K562 (cell line): ENCODE results near the gene CTNNBL1. TPM values are rescaled to one million over a fixed set of nuclear protein-coding genes. Genes with fewer than 3 reads are reported as not detected.

Experiments used
- C11orf30 ChIP-seq: fragments of 450-650 bp; IDR thresholded peaks from 2 replicates; pipeline ENCODE4 v1.6.1; 2016; ENCODE audit warnings: low read depth, mild to moderate bottlenecking
- YBX1 ChIP-seq: fragments of 450-650 bp; IDR thresholded peaks from 2 replicates; pipeline ENCODE4 v1.7.1; 2016; ENCODE audit warnings: mild to moderate bottlenecking
- ZNF316 ChIP-seq: fragments of 450-650 bp; IDR thresholded peaks from 2 replicates; pipeline ENCODE4 v1.6.1; 2016
- polyA plus RNA-seq, 8 experiments: library from polyadenylated mRNA; depleted of rRNA in 4 of 8; stranded (reverse) in 5 of 8; unstranded in 3 of 8; fragments of >200 nt; fragmentation: Nextera tagmentation in 2 of 8; fragmentation: Illumina TruSeq in 1 of 8; extraction: Ambion mirVana in 2 of 8; extraction: Trizol in 1 of 8; gene quantifications; 2 replicates each; pipeline versions ENCODE4 v1.2.1 to v1.2.3, GENCODE V29; 2011 to 2014; ENCODE audit warnings: inconsistent platforms in 1 of 8, missing spikeins in 1 of 8
- total RNA-seq, 7 experiments: library from RNA; depleted of rRNA in 6 of 7; stranded (reverse); fragments of >200 nt in 6 of 7; fragmentation: Illumina TruSeq in 2 of 7; extraction: Trizol in 2 of 7; gene quantifications; 2 replicates each; pipeline versions ENCODE4 v1.2.1 to v1.2.3, GENCODE V29; 2011 to 2021; ENCODE audit warnings: low replicate concordance in 1 of 7
- TF ChIP-seq, protein P1 (sequence below), 2 experiments: fragments of 450-650 bp; formaldehyde crosslinking in 1 of 2; IDR thresholded peaks; 2 replicates each; pipeline versions ENCODE4 v1.4.0 to v1.6.1; 2014 to 2020; ENCODE audit warnings: mild to moderate bottlenecking in 2 of 2, borderline replicate concordance in 1 of 2, low read depth in 1 of 2

Gene CTNNBL1
- total and polyA plus RNA-seq, 9 of the 15 experiments (the other 6 are each of a cell fraction or from before 2014, with no cell fraction given) = 32.4 to 85.6 (median 43.6) TPM

DNA sequence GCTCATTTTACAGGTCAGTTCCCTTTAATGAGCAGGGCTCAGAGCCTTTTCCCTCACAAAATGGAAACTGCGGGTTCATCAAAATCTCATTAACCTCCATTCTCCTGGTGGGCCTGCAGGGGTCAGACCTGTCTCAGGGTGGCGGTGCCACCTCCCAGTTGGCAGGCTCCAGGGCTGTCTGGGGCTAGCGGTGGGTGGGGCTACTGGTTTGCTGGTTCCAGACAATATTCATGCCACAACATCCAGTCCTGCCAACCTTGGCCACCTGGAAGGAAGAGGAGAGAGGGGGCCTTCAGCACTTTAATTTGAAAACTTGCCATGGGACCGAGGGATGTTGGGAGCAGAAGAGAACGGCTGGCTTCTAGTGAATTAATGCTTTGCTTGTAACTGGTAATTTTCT lies 41.9 kb upstream of the CTNNBL1 start (continued):
- TF ChIP-seq, protein P1, sequence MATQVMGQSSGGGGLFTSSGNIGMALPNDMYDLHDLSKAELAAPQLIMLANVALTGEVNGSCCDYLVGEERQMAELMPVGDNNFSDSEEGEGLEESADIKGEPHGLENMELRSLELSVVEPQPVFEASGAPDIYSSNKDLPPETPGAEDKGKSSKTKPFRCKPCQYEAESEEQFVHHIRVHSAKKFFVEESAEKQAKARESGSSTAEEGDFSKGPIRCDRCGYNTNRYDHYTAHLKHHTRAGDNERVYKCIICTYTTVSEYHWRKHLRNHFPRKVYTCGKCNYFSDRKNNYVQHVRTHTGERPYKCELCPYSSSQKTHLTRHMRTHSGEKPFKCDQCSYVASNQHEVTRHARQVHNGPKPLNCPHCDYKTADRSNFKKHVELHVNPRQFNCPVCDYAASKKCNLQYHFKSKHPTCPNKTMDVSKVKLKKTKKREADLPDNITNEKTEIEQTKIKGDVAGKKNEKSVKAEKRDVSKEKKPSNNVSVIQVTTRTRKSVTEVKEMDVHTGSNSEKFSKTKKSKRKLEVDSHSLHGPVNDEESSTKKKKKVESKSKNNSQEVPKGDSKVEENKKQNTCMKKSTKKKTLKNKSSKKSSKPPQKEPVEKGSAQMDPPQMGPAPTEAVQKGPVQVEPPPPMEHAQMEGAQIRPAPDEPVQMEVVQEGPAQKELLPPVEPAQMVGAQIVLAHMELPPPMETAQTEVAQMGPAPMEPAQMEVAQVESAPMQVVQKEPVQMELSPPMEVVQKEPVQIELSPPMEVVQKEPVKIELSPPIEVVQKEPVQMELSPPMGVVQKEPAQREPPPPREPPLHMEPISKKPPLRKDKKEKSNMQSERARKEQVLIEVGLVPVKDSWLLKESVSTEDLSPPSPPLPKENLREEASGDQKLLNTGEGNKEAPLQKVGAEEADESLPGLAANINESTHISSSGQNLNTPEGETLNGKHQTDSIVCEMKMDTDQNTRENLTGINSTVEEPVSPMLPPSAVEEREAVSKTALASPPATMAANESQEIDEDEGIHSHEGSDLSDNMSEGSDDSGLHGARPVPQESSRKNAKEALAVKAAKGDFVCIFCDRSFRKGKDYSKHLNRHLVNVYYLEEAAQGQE (IDR thresholded peaks at IDR 0.05; ENCODE audit: borderline replicate concordance) = peak; percentile 52
- TF ChIP-seq, protein P1 (CRISPR knock-in tag; IDR thresholded peaks at IDR 0.05; ENCODE audit: low read depth) = no peak
- no peak for TF ChIP-seq YBX1
- peak; percentile 54; the same call in 1 of the 2 replicates for TF ChIP-seq C11orf30
- TF ChIP-seq ZNF316 = peak; percentile 60
